HepG2 (cell line): ENCODE data around the gene LRRC45. TPM values are rescaled to one million over a fixed set of nuclear protein-coding genes. Genes with fewer than 3 reads are reported as not detected.

Experiments used
- ARNT2 ChIP-seq: sonication (generic); formaldehyde crosslinking; IDR thresholded peaks from 2 replicates; pipeline ENCODE4 v1.8.0; 2022; ENCODE audit warnings: mild to moderate bottlenecking, low read depth, missing genetic modification reagents, moderate library complexity
- DPF2 ChIP-seq: sonication (generic); formaldehyde crosslinking; IDR thresholded peaks from 2 replicates; pipeline ENCODE4 v1.4.0; 2020; ENCODE audit warnings: mild to moderate bottlenecking, low read depth, missing genetic modification reagents, borderline replicate concordance
- ELF1 ChIP-seq: sonication (generic); formaldehyde crosslinking; IDR thresholded peaks from 2 replicates; pipeline ENCODE4 v1.4.0; 2020; ENCODE audit warnings: missing genetic modification reagents
- ISL2 ChIP-seq: sonication (generic); formaldehyde crosslinking; IDR thresholded peaks from 2 replicates; pipeline ENCODE4 v1.5.0; 2020; ENCODE audit warnings: missing genetic modification reagents
- MATR3 ChIP-seq: sonication (generic); formaldehyde crosslinking; IDR thresholded peaks from 2 replicates; pipeline ENCODE4 v1.4.0; 2020; ENCODE audit warnings: missing genetic modification reagents
- NFKB2 ChIP-seq: sonication (generic); formaldehyde crosslinking; IDR thresholded peaks from 2 replicates; pipeline ENCODE4 v1.4.0; 2020; ENCODE audit warnings: missing genetic modification reagents, borderline replicate concordance
- POGK ChIP-seq: sonication (generic); formaldehyde crosslinking; conservative IDR thresholded peaks from 2 replicates; pipeline ENCODE4 v1.8.0; 2022; ENCODE audit warnings: mild to moderate bottlenecking, moderate library complexity, missing genetic modification reagents
- SAFB2 ChIP-seq: sonication (generic); formaldehyde crosslinking; IDR thresholded peaks from 2 replicates; pipeline ENCODE4 v1.5.1; 2020; ENCODE audit warnings: missing genetic modification reagents, low read depth, mild to moderate bottlenecking, borderline replicate concordance
- SMARCC2 ChIP-seq: fragments of 450-650 bp; IDR thresholded peaks from 2 replicates; pipeline ENCODE4 v1.6.1; 2017; ENCODE audit warnings: antibody characterized with exemption, mild to moderate bottlenecking
- SOX6 ChIP-seq, 2 experiments: fragments of 450-650 bp in 1 of 2; sonication (generic) in 1 of 2; formaldehyde crosslinking in 1 of 2; IDR thresholded peaks; 2 replicates each; pipeline versions ENCODE4 v1.4.0 to v1.6.1; 2017 to 2020; ENCODE audit warnings: antibody characterized with exemption in 1 of 2, mild to moderate bottlenecking in 1 of 2, missing genetic modification reagents in 1 of 2
- TOE1 ChIP-seq: sonication (generic); formaldehyde crosslinking; IDR thresholded peaks from 2 replicates; pipeline ENCODE4 v1.4.0; 2020; ENCODE audit warnings: mild to moderate bottlenecking, missing genetic modification reagents
- TRIM24 ChIP-seq: sonication (generic); formaldehyde crosslinking; IDR thresholded peaks from 2 replicates; pipeline ENCODE4 v1.8.0; 2022; ENCODE audit warnings: mild to moderate bottlenecking, missing genetic modification reagents
- ZMYM2 ChIP-seq: sonication (generic); formaldehyde crosslinking; IDR thresholded peaks from 2 replicates; pipeline ENCODE4 v1.8.0; 2022; ENCODE audit warnings: mild to moderate bottlenecking, missing genetic modification reagents
- ZNF318 ChIP-seq: sonication (generic); formaldehyde crosslinking; IDR thresholded peaks from 2 replicates; pipeline ENCODE4 v1.4.0; 2020; ENCODE audit warnings: mild to moderate bottlenecking, missing genetic modification reagents
- ZNF501 ChIP-seq: sonication (generic); formaldehyde crosslinking; IDR thresholded peaks from 2 replicates; pipeline ENCODE4 v1.5.1; 2020; ENCODE audit warnings: mild to moderate bottlenecking, moderate library complexity, missing genetic modification reagents
- ZNF713 ChIP-seq: sonication (generic); formaldehyde crosslinking; IDR thresholded peaks from 2 replicates; pipeline ENCODE4 v1.4.0; 2020; ENCODE audit warnings: mild to moderate bottlenecking, missing genetic modification reagents
- ZNF784 ChIP-seq: sonication (generic); formaldehyde crosslinking; IDR thresholded peaks from 2 replicates; pipeline ENCODE4 v1.5.1; 2020; ENCODE audit warnings: missing genetic modification reagents, mild to moderate bottlenecking, borderline replicate concordance
- ZSCAN9 ChIP-seq: IDR thresholded peaks from 2 replicates; pipeline ENCODE4 v1.6.1; 2016; ENCODE audit warnings: borderline replicate concordance
- polyA plus RNA-seq, 8 experiments: library from polyadenylated mRNA; depleted of rRNA in 3 of 8; stranded (reverse) in 7 of 8; unstranded in 1 of 8; fragments of >200 nt; fragmentation: Illumina TruSeq in 4 of 8; extraction: Trizol in 4 of 8; gene quantifications; 2 replicates each; pipeline versions ENCODE4 v1.2.1 to v1.2.3, GENCODE V29; 2011 to 2016; ENCODE audit warnings: low read depth in 4 of 8, missing spikeins in 1 of 8, mixed read lengths in 1 of 8; ENCODE audit not compliant: insufficient read depth in 1 of 8
- total RNA-seq, 5 experiments: library from RNA; depleted of rRNA; stranded (reverse); fragments of >200 nt; fragmentation: Illumina TruSeq; extraction: Trizol; gene quantifications; 2 replicates each; pipeline ENCODE4 v1.2.3, GENCODE V29; 2016; ENCODE audit warnings: low read depth in 1 of 5

LRRC45 gene
- total and polyA plus RNA-seq, 2 of the 13 experiments (the other 11 are each of a cell fraction or from before 2014, with no cell fraction given), result 11.6 to 48.1 TPM

GRCh38 chr17:81993729-81994592, 29.1 kb upstream of the LRRC45 start (continued):
- TF ChIP-seq TRIM24 (CRISPR knock-in tag), result no peak
- TF ChIP-seq SOX6 (IDR thresholded peaks at IDR 0.05), result no peak
- TF ChIP-seq SOX6 (CRISPR knock-in tag; IDR thresholded peaks at IDR 0.05), result peak; percentile 6; the same call in 1 of the 2 replicates
- TF ChIP-seq ZNF713 (CRISPR knock-in tag), result no peak; the same call in 1 of the 2 replicates
- no peak for TF ChIP-seq DPF2
- no peak; the same call in 1 of the 2 replicates for TF ChIP-seq POGK (CRISPR knock-in tag)
- no peak for TF ChIP-seq SMARCC2
- no peak for TF ChIP-seq TOE1 (CRISPR knock-in tag)
- peak; percentile 97; the same call in 1 of the 2 replicates for TF ChIP-seq SAFB2
- TF ChIP-seq NFKB2 (CRISPR knock-in tag), result peak; percentile 24; the same call in 1 of the 2 replicates
- no peak for TF ChIP-seq MATR3 (CRISPR knock-in tag)
- 0 out of 2 replicates have a peak, but pooled peaks have one; percentile 30 for TF ChIP-seq ZNF501 (CRISPR knock-in tag)
- no peak; the same call in 1 of the 2 replicates for TF ChIP-seq ZMYM2
- TF ChIP-seq ELF1 (CRISPR knock-in tag), result no peak
- TF ChIP-seq ZNF784, result no peak
- TF ChIP-seq ARNT2 (CRISPR knock-in tag), result peak; percentile 47; the same call in 1 of the 2 replicates
- peak; percentile 54 for TF ChIP-seq ZNF318
- TF ChIP-seq ZSCAN9 (CRISPR knock-in tag), result 0 out of 2 replicates have a peak, but pooled peaks have one; percentile 17
- no peak for TF ChIP-seq ISL2
